ELR (cell line): ENCODE measurements around the gene CACNA1G.
A peak's percentile ranks its signal among the peaks of the same experiment; 100 is the strongest.

Experiments used
- DNase-seq: peaks from one replicate; pipeline ENCODE4 v3.0.0-alpha.2; 2015; ENCODE audit warnings: low read depth

Gene CACNA1G

DNA sequence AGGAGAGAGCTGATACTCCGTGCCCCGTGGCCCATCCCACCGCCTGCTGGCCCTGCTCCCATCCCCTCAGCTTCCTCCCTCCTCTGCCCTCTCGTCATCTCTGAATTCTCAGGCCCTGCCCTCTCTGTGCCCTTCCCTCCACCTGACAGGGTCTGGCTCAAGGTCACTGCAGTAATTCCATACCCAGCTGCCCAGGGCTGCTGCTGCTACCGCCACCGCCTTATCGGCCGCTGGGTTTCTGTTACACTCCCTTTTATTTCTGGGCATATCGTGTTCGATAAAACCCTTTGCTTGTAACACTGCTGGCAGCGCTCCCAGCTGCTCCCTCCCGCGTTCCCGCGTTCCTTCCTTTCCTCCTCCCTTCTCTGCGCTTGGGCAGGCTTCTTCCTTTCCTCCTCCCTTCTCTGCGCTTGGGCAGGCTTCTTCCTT, 26.8 kb upstream of the CACNA1G start:
- DNase-seq: peak; percentile 28

DNA sequence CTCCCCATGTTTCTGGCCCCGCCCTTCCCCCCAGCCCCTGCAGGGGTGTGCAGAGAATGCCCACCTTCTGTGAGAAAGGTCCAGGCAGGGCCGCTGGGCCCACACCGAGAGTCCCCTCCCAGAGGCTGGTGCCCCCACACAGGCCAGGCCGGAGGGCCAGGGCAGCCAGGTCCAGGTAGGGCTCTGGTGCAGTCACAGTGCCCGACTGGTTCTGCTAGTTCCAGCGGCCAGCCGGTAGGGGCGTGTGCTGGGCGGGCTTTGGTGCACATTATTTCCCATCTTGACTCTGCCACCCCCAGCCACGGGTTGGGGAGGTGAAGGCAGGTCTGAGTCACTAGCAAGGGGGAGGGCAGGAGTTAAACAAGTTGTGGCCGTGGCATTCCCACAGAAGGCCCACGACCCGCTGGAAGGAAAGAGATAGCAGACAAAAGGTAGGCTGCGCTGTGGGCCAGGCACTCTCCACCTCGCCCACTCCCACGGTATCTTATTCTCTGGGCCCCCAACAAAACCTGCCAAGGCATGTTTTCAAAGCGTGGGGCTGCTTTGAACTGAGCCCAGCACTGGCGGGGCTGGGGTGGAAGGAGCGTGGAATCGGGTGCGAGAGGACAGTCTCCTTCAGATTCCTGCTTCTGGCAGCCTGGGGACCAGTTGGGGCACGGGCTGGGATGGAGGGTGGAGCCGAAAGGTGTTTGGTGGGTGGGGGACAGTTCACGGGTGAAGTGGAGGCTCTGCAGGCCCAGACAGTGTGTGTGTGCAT, 26.1 kb upstream of the CACNA1G start:
- DNase-seq: no peak

DNA sequence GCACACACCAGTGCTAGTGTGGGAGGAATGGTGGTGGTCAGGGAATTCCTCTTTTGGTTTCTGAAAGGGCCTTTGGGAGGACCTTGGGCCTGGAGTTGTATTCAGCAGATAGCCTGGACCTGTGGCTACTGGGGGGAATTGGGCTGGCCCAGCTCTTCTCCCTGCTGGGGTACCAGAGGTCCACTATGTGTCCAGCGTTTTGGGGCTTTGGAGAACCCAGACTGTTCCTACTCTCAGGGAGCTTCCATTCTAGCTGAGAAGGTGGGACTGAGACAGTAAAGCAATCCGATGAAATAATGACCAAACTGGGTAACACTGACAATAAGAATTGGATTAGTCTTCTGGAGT, 25.6 kb upstream of the CACNA1G start:
- no peak for DNase-seq

DNA sequence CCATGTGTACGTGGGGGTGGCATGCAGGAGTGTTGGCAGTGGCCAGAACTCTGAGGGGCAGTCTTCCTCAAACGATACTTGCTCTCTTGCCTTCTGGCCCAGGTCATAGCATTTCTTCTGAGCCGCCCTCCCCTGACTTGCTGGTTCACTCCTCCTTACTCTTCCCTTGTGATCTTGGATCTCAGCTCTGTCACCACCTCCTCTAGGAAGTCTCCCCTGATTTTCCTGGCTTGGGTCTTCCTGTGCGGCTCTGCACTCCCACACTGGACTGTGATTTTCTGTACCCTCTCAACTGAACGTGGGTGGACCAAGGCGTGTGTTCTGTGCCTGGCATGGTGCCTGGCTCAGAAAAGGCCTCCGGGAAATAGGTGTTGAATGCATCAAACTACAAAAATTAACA, 25.1 kb upstream of the CACNA1G start:
- no peak for DNase-seq

DNA sequence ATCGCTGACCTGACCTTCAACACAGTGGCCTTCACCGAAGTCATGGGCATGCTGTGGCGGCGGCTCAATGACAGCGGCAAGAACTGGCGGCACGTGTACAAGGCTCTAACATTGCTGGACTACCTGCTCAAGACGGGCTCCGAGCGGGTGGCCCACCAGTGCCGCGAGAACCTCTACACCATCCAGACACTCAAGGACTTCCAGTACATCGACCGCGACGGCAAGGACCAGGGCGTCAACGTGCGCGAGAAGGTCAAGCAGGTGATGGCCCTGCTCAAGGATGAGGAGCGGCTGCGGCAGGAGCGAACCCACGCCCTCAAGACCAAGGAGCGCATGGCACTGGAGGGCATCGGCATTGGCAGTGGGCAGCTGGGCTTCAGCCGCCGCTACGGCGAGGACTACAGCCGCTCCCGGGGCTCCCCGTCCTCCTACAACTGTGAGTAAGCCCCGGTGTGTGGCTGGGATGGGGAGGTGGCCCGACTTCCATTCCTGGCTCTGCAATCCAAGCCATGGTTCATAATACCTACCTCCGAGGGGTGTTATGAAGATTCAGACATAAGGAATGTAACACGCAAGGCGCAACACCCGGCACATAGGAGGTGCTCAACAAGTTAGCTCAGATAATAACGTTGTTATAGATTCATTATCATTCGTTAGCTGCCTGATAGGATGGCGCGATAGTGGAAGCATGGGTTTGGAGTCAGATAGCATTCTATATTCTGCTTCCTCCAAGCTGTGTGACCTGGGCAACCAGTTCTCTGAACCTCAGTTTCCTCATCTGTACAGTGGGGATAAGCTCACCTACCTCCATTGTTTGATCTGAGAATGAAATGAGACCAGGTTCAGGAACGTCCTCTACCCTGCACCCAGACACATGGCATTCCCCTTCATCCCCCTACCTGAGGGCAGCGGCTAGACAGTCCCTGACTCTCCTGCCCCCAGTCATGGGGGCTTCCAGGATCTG, 23.6 kb upstream of the CACNA1G start:
- DNase-seq: no peak

DNA sequence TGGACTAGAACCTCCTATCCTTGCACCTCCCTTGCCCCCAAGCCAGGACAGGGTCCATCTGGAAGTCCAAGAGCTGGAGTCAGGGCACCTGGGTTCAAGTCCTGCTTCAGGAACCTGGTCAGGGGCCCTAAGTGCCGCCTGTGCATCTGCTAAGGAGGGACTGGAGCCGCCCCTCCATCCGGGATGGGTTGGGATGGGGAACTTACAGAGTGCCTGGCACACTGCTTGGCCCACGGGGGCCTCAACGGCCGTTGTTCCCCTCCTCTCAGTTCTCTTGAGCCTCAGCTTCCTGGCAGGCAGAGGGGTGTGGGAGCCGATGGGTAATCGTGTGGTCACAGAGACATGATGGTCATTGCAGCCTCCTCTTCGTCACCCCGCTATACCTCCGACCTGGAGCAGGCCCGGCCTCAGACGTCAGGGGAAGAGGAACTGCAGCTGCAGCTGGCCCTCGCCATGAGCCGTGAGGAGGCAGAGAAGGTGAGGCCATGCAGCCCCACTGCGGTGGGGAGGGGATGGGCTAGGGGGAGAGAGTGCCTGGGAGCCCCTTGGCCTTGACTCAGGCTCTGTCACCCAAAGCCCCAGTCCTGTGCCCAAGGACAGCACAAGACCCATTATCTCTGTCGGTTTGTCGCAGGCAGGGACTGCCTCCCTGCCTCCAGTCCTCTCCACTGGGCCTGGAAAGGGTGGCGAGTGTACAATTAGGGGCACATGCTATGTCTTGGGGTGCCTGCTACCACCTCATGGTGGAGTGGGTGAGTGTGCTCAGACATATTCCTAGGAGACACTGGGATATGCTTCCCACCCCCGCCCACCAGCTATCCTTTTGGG, 22.6 kb upstream of the CACNA1G start:
- no peak for DNase-seq

DNA sequence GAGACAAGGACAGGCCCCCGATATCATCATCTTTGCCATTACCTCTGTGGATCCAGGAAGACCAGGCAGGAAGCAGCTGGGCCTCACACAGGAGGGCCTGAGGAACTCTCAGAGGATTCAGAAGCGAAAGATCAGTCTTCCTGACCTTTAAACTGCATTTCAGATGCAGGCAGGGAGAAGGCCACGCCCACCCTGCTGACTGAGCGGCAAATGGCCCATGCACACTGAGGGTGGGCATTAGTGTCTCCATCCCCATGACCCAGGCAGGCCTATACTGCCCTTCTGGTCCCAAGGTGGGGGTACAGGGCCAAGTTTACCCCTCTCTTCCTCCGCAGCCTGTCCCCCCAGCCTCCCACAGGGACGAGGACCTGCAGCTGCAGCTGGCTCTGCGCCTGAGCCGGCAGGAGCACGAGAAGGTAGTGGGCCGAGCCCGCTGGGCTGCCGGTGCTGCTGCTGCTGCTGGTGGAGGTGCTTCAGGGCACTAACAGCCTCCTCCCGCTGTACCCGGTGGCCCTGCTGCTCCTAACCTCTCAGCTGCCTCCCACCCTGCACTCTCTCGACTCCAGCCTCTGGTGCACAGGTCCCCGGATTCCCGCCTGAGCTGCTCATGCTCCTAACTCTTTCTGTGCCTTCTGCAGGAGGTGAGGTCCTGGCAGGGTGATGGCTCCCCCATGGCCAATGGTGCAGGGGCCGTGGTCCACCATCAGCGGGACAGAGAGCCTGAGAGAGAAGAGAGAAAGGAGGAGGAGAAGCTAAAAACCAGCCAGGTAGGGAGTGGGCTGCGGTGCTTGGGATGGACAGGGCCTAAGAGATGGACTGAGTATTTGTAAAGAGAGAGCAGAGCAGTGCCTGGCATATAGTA, 21.7 kb upstream of the CACNA1G start:
- DNase-seq: no peak

DNA sequence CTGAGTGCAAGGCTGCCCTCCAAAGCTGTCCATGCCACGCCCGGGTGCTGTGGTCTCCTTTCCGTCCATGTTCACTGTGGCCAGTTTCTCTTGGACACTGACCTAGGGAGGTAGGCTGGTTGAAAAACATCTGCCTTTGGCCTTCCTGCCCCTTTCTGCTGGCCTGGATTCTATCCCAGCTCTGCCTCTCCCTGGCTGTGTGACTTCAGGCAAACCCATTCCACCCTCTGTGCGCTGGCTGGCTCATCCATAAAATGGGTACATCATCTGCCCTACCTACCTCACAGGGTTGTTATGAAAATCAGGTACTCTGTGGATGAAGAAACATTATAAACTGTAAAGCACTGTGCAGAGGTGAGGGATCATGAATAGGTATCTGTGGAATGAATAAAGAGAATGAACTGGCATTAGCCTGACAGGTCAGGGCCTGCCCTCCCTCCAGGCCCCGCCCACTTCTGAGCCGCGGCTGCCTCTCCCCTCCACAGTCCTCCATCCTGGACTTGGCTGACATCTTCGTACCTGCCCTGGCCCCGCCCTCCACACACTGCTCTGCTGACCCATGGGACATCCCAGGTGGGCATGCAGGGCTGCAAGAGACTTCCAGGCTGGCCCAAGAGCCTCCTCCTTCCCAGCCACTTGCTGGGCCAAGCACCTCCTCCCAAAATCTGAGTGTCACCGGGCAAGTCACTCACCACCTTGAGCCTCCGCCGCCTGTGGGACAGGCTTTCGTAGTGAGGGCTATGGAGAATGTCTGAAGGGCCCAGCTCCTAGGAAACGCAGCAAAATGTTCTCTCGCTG, 20.6 kb upstream of the CACNA1G start:
- no peak for DNase-seq

DNA sequence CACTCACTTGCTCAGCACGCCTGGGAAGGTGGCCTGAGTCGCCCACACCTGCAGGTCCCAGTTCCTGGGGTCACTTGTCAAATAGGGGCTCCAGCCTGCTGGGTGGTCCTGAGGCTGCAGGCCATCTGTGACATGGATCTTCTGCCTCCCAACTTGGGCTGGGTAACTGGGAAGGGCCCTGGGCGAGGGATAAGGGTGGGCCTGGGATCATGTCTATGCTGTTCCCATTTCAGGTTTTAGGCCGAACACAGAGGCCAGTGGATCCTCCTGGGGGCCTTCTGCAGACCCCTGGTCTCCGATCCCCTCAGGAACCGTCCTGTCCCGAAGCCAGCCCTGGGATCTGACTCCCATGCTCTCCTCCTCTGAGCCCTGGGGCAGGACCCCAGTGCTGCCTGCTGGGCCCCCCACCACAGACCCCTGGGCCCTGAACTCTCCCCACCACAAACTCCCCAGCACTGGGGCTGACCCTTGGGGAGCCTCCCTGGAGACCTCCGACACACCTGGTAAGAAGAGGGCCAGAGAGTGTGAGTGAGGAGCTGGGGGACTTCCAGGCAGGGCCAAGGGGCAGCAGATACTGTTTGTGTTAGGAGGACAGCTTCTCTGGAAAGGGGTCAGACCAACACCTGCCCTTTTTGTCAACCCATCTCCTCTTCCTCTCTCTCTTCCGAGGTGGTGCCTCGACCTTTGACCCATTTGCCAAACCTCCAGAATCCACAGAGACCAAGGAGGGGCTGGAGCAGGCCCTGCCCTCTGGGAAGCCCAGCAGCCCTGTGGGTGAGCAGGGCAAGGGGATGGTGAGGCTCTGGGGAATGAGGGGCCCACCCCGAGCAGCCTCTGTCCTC, 19.7 kb upstream of the CACNA1G start:
- no peak for DNase-seq

DNA sequence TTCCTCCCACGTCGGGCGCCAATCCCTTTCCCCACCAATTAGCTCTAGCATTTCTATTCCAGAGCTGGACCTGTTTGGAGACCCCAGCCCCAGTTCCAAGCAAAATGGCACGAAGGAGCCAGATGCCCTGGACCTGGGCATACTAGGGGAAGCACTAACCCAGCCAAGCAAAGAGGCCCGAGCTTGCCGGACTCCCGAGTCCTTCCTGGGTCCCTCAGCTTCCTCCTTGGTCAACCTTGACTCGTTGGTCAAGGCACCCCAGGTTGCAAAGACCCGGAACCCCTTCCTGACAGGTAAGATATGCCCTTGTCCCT, 19.2 kb upstream of the CACNA1G start:
- DNase-seq: no peak

DNA sequence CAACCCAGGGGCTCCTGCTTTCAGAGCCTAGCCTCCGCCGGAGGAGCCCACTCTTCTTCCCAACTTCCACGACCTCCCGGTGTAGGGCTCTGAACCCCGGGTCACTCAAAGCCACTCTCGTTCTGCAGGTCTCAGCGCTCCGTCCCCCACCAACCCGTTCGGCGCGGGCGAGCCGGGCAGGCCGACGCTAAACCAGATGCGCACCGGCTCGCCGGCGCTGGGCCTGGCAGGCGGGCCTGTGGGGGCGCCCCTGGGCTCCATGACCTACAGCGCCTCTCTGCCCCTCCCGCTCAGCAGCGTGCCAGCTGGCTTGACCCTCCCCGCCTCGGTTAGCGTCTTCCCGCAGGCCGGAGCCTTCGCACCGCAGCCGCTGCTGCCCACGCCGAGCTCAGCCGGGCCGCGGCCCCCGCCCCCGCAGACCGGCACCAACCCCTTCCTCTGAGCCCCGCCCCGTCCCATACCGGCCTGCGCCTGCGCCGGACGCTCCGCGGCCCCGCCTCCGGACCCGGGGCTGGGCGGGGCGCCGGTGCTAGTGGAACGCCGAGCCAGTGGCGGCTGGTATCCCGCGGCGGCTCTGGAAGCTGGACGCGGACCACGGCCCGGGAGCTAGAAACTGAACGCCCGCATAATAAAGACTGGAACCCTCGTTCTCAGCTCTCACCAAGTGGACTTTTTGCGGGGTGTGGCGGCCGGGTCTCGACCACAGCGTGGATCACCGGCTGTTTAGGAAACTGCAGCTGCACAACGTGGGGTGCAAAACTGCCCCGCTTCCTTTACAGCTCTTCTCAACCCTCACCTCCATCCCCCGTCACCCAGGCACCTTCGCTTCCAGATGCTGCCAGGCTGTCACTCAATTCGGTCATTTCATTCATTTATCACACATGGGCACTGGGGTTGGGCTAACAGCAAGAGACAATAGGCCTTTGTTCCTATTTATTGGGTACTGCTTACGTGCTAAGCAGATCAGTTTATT, 18.5 kb upstream of the CACNA1G start:
- DNase-seq: peak; percentile 89

DNA sequence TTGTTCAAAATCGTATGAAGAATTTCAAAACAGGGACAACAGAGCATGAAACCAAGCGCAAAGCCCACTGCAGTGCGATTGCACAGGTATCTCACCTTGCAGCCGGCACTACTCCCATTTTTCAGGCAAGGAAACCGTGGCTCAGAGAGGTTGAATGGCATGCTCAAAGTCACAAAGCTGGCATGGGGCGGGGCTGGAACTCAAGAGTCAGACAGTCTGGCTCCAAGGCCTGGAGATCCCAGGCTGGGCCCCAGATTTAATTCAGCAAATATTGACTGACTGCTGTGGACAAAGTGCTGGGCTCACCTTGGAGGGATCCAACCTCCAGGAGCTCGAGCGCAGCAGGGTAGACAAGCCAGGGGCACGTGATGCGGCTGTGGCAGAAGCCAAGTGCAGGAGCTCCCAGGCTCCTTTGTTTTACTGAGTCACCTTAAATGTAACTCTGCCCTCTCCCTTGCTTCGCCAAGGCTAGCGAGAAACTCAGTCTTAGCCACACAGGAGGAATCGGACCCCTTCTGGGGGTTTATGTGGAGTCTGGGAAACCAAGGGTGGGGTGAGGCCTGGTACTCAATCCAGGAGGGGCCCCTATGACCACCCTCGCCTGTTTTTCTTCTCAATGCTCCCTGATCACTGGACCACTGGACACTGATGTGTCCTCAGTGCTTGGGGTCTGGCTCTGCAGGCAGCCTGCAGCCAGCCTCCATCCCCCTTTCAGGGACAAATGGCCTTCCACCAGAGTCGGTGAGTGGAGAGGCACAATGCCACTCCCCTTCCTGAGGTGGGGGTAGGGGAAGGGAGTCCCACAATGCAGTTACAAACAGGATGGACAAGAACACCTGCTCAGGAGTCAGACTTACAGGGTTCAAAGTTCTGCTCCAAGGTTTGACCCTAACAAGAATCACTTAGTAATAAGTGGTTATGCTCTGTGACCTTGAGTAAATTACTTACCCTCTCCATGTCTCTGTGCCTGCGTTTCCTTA, 17.4 kb upstream of the CACNA1G start:
- DNase-seq: no peak

DNA sequence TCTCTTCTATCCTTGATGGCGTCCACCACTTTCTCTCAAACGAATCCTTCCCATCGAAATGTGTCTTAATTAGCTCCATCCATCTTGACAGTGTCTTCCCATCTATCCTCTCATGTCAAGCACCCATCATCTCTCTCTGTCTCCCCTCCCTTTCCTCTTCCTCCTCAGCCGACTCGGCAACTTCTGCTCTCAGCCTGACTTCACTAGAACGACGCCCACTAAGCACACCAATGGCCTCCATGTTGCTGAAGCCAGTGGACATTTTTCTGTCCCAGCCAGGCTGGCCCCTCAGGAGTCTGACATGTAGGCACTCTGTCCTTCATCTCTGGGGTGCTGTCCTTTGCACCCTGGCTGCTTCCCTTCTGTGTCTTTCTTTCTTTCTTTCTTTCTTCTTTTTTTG, 16.0 kb upstream of the CACNA1G start:
- DNase-seq: no peak

DNA sequence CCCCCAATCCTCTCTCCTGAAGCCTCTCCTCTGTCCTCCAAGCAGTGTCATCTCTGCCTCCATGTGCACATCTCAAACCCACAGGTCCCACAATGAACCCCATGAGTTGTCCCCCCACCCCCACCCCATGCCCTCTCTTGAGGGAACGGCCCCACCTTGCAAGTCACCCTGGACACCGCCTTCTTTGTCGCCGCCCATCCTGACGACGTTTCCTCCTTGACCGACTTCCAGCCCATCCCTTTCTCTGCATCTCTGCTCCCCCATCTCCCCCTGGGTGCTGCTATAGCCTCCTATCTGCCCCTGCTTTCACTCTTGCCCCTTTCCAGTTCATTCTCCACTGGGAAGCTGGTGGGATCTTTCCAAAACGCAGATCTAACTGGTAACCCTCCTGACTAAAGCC, 15.2 kb upstream of the CACNA1G start:
- no peak for DNase-seq

DNA sequence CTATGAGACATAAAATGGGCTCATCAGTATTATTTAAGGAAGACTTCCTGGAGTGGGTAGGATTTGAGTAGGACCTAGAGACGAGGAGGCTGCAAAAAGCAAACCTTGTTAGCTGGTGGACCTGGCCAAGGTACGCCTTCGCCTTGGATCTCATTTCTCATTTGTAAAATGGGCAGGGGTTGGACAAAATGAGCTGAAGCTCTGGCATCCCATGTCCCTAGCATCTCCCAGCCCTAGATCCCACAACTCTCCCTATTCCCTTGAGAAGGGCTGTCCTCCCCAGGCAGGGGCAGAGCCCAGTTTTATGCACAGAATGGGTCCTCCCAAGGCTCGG, 13.8 kb upstream of the CACNA1G start:
- DNase-seq: no peak

DNA sequence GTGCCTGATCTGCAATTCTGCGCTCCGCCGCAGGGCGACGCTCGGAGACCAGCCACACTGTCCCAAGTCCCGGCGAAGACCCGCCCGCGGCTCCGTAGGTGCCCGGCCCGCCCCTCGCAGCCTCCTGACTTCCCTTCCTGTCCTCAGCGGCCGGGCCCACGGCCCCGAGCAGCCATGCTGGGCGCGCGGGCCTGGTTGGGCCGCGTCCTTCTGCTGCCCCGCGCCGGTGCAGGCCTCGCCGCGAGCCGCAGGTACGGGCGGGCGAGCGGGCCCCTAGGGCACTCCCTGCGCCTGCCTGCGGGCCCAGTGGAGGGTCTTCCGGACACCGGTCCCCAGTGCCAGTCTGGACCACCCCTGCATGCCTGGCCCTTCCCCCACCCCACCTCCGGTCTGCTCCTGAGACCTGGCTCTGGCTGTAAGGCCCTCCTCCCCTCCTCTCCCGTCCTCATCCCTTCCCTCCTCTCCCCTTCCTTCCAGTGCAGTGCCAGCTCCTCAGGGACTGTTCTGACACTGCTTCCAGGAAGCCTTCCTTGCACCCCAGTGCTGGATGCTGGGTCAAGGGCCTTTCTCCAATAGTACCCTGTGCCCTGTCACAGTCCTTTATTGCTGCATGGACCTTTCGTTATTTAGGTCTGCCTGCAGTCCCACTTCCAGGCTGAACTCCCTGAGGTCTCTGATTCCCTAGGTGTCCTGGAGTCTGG, 13.3 kb upstream of the CACNA1G start, which contains the start of gene SPATA20:
Gene SPATA20, plus strand, starts transcription at position 140 of the 701 bp plus-strand sequence. Its CDS starts 35 bp downstream, at position 175.
- peak; percentile 96 for DNase-seq

DNA sequence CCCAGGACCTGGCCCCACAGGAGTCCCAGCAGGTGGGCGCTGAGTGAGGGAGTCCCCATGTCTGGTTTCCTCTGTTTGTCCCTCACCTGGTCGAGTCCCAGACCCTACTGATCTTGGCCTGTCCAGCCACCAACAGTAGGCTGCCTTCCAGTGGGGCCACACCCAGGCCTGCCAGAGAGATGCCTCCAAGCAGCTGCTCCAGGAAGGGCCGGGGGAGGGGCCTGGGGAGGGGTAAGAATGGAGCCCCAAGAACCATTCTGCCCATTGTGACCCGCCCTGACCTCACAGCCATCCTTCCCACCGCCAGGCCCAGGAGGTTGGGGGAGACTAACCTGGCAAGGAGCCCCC, 12.8 kb upstream of the CACNA1G start:
- peak; percentile 32 for DNase-seq
